Testis (tissue), 3 donors: ENCODE results near the gene GSTT2. TPM values are rescaled to one million over a fixed set of nuclear protein-coding genes. Genes with fewer than 3 reads are reported as not detected.
"Not testable (repeated sequence)": the region's sequence is repeated elsewhere in the genome, so short reads cannot be mapped to it uniquely, and the experiment has no call there.

Experiments used
- DNase-seq: peaks from one replicate; pipeline ENCODE4 v3.0.0-alpha.2; 2019
- H3K27ac ChIP-seq, 2 donors: fragments of 200-600 bp; sonication (generic); one replicate each; pipeline ENCODE4 v1.5.1; 2019
- H3K27me3 ChIP-seq: fragments of 200-600 bp; sonication (generic); one replicate; pipeline ENCODE4 v1.5.1; 2019
- H3K36me3 ChIP-seq: fragments of 200-600 bp; sonication (generic); one replicate; pipeline ENCODE4 v1.5.1; 2017; ENCODE audit warnings: low read depth; ENCODE audit errors: missing control alignments
- H3K4me1 ChIP-seq: fragments of 200-600 bp; sonication (generic); one replicate; pipeline ENCODE4 v1.5.1; 2019
- H3K4me3 ChIP-seq, 2 donors: fragments of 200-600 bp; sonication (generic); one replicate each; pipeline ENCODE4 v1.5.1; 2017 to 2019
- H3K9me3 ChIP-seq: fragments of 200-600 bp; sonication (generic); one replicate; pipeline ENCODE4 v1.5.1; 2017
- CTCF ChIP-seq, 3 experiments: fragments of 450-650 bp in 2 of 3; fragments of 200-600 bp in 1 of 3; sonication (generic) in 1 of 3; IDR thresholded peaks; one replicate each; pipeline ENCODE4 v1.5.1; 2016 to 2019; ENCODE audit warnings: antibody characterized with exemption in 3 of 3, mild to moderate bottlenecking in 2 of 3, moderate library complexity in 1 of 3
- POLR2A ChIP-seq: fragments of 450-650 bp; IDR thresholded peaks from one replicate; pipeline ENCODE4 v1.6.1; 2017; ENCODE audit warnings: antibody characterized with exemption, mild to moderate bottlenecking, moderate library complexity
- WGBS, 2 donors: methylation state at CpG; one replicate each; pipeline ENCODE4 v1.1.5; 2018; 5-methylcytosine and 5-hydroxymethylcytosine counted together
- intact Hi-C: fragments of 100-400 bp; cut with DNase I; formaldehyde crosslinking; loops from one replicate; pipeline ENCODE4 v1.15.1; 2023; ENCODE audit warnings: low total_unique reads
- polyA plus RNA-seq: library from polyadenylated mRNA; stranded (reverse); fragments of 350-450 nt; fragmentation: Illumina TruSeq; extraction: RNeasy Lipid Tissue Mini Kit (QIAGEN cat#74804); gene quantifications from one replicate; pipeline ENCODE4 v1.2.3, GENCODE V29; 2014; ENCODE audit warnings: low read depth, low replicate concordance; ENCODE audit not compliant: insufficient read depth
- total RNA-seq, 2 donors: library from RNA; depleted of rRNA; stranded (reverse); fragments of >200 nt; gene quantifications; one replicate each; pipeline ENCODE4 v1.2.3, GENCODE V29; 2016

Gene GSTT2
- total and polyA plus RNA-seq, 3 donors from 2014 or later, result 0.68 TPM; not detected in 2

GRCh38 chr22:23969071-23969470, 10.9 kb upstream of the GSTT2 start:
- no peak for TF ChIP-seq CTCF (IDR thresholded peaks at IDR 0.05)
- TF ChIP-seq POLR2A, result no peak
- Histone ChIP-seq H3K36me3 (no peaks in the 10 kb centered on the region), H3K9me3 (no peaks in the 10 kb centered on the region), H3K27ac (no peak overlapping the region), H3K4me1 (no peaks in the 10 kb centered on the region), H3K27me3 (no peaks in the 10 kb centered on the region), H3K4me3 (no peak overlapping the region)
- 98% methylated on average over 3 of the region's 3 CpGs; no CpG with 5 or more reads in 1 of the 2 donors for WGBS, 2 donors
- intact Hi-C loops, result no loop called here
- no peak for DNase-seq

DNA sequence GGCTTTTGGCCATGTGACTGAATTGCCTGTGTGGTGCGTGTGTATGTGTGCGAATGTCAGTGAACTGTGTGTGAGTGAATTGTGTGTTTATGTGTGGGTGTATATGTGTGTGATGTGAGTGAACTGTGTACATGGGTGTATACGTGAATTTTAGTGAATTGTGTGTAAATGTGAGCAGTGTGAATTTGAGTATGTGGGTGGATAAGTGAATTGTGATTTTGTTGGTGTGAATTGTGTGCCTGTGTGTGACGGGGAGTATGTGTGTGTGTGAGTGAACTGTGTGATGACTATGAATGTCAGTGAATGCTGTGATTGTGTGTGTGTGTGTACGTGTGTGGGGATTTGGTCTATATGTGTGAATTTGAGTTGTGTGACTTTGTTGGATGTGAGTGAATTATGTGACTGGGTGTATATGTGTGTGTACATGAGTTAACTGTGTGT, 9.7 kb upstream of the GSTT2 start:
- Histone ChIP-seq H3K4me3 (no peak overlapping the region), H3K36me3 (no peaks in the 10 kb centered on the region), H3K27me3 (no peaks in the 10 kb centered on the region), H3K4me1 (no peaks in the 10 kb centered on the region), H3K27ac (no peak overlapping the region), H3K9me3 (no peaks in the 10 kb centered on the region)
- no peak for TF ChIP-seq POLR2A
- TF ChIP-seq CTCF (IDR thresholded peaks at IDR 0.05), result no peak
- DNase-seq, result no peak
- WGBS, 2 donors, result 83 to 93% methylated on average over 5 of the region's 5 CpGs
- intact Hi-C loops, result loop anchor here (5.0 kb wide), 1 partner anchor 43 kb away; no protein-coding TSS in a partner anchor

DNA sequence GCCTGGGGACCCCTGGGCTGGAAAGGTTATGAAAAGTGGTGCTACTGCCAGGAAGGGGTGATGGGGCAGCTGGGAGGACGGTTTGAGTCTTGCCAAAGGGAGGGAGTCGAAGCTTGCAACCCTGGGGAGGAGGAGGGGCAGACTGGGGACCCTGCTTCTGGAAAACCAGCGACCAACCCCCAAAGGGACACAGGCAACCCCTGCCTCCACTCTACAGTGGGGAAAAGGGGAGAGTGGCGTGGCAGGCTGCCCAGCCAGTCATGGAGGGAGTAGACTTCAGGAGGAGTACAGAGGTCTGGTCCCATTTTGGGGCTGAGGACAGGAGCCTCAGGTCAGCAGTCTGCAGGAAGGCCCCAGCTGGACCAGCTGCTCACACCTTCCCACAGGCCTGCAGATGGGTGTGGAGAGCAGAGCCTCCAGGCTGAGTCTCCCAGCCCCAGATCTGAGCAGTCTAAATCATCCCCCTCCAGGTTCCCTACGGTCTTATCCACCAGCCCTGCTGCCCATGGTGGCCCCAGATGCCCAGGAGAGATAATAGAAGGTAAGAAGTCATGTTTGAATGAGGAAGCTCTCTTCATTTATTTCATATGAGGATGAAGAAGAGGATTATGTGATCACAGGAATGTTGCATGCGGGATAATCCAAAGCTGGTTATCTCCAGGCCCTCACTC, 9.0 kb upstream of the GSTT2 start:
- H3K27ac ChIP-seq, result no peak overlapping the region
- DNase-seq, result no peak
- no peaks in the 10 kb centered on the region for H3K27me3 ChIP-seq
- no peaks in the 10 kb centered on the region for H3K4me1 ChIP-seq
- WGBS, 2 donors, result 70 to 78% methylated on average over 6 of the region's 6 CpGs
- no peak for TF ChIP-seq POLR2A
- TF ChIP-seq CTCF (IDR thresholded peaks at IDR 0.05), result no peak
- no peak overlapping the region for H3K4me3 ChIP-seq
- intact Hi-C loops, result loop anchor here (5.0 kb wide), 1 partner anchor 44 kb away; no protein-coding TSS in a partner anchor
- no peaks in the 10 kb centered on the region for H3K36me3 ChIP-seq
- H3K9me3 ChIP-seq, result no peaks in the 10 kb centered on the region

DNA sequence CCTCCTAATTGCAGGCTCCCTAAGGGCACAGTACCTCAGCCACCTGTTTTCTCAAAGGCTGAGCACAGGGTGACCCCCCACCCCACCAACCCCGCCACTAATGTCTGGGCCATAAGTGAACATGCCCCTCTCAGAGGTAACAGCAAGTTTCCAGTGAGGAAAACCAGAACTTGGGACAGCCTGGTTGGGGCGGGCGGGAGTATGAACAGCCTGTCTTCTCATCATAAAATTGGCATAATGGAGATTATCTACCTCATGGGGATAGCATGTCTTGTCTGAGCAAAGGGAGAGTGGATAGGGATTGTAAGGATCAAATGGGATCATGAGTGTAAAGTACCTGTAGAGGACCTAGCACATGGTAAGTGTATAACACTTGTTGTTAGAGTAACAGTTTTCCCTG, 8.0 kb upstream of the GSTT2 start:
- 95 to 100% methylated on average over 3 of the region's 3 CpGs for WGBS, 2 donors
- not testable (repeated sequence) for DNase-seq, H3K4me1 ChIP-seq

DNA sequence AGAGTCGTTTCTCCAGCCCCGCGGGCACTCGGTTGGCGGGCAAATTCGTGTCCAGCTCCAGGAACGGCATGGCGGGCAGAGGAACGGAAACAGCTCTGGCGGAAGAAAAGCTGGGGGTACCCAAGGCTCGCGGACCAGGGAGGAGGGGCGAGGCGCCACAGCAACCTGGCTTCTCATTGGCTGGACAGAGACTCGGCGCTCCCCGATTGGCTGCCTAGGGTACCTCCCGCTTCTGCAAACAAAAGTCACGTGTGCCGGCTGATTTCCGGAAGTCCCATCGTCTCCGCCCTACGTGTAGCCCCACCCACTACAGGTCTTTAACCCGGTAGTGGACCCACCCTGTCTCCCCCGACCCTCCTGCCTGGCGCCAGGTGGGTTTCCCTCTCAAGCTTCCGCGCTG, 5.6 kb upstream of the GSTT2 start, which contains the start of gene DDT:
DDT (minus strand) TSS at position 97 of the 400 bp plus-strand sequence; CDS start at position 70, 27 bp downstream.
- intact Hi-C loops, result loop anchor here (5.0 kb wide), 1 partner anchor 47 kb away; no protein-coding TSS in a partner anchor
- DNase-seq, H3K4me1 ChIP-seq, H3K9me3 ChIP-seq, H3K36me3 ChIP-seq, H3K4me3 ChIP-seq, H3K27ac ChIP-seq, H3K27me3 ChIP-seq: not testable (repeated sequence)
- no CpG with 5 or more reads among the region's 29 CpGs for whole genome bisulfite sequencing, 2 donors

More for the DNA sequence above, 8.0 kb upstream of the GSTT2 start:
- not testable (repeated sequence) for H3K27ac ChIP-seq, H3K4me3 ChIP-seq, H3K27me3 ChIP-seq, H3K9me3 ChIP-seq, H3K36me3 ChIP-seq
- intact Hi-C loops, result loop anchor here (5.0 kb wide), 1 partner anchor 45 kb away; no protein-coding TSS in a partner anchor

- no CpG with 5 or more reads among the region's 27 CpGs for WGBS, 2 donors
- H3K36me3 ChIP-seq, H3K27ac ChIP-seq, H3K27me3 ChIP-seq, H3K4me3 ChIP-seq, H3K9me3 ChIP-seq, H3K4me1 ChIP-seq, DNase-seq: not testable (repeated sequence)
- intact Hi-C loops, result loop anchor here (5.0 kb wide), 1 partner anchor 48 kb away; no protein-coding TSS in a partner anchor
Observed at GRCh38 chr22:23974836-23975352, 5.0 kb upstream of the GSTT2 start.

GRCh38 chr22:23977304-23977703, 2.6 kb upstream of the GSTT2 start:
- H3K36me3 ChIP-seq, H3K27me3 ChIP-seq, H3K9me3 ChIP-seq, H3K4me1 ChIP-seq, H3K27ac ChIP-seq, H3K4me3 ChIP-seq, DNase-seq, intact Hi-C loops: not testable (repeated sequence)
- WGBS, 2 donors, result no CpG with 5 or more reads among the region's 12 CpGs

DNA sequence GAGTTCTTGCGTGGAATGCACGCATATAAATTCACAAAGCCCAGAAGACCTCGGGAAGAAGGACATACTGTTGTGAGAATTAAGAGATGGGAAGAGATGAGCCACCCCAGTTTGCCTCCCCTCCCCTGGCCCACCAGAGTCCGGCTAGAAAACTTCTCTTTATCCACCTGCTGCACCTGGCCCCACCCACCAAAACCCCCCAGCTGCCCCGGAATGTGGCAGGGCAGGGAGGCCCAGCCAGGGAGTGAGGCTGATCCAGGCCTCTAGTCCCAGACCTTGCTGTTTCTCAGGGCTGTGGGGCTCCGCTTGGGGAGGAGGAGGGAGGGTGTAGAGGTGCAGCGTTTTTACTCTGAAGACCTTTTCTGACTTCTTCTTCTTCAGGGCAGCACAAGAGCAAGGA, 633 bp downstream of the GSTT2 start:
- DNase-seq, H3K4me3 ChIP-seq, H3K27me3 ChIP-seq, intact Hi-C loops, H3K27ac ChIP-seq, H3K4me1 ChIP-seq, H3K36me3 ChIP-seq, H3K9me3 ChIP-seq: not testable (repeated sequence)
- no CpG with 5 or more reads among the region's 7 CpGs for WGBS, 2 donors
